WTC11 (cell line): ENCODE measurements around the gene LMO1. TPM values are rescaled to one million over a fixed set of nuclear protein-coding genes. Genes with fewer than 3 reads are reported as not detected.

ENCODE experiments used
- ATAC-seq: fragments of 200-7000 bp; cut with Tn5 transposase; 2 replicates; pipeline ENCODE4 v1.10.0; 2021; ENCODE audit warnings: mild to moderate bottlenecking, moderate library complexity
- CTCF ChIA-PET: fragments of 300-600 bp; sonication (Branson Sonifier 250); formaldehyde crosslinking; loops from one replicate; lab custom pipeline; 2021; ENCODE audit warnings: antibody characterized with exemption; lab: Charles Lee
- POLR2A ChIA-PET: fragments of 350-600 bp; sonication (Branson Sonifier 250); formaldehyde crosslinking; loops from one replicate; lab custom pipeline; 2021; ENCODE audit warnings: antibody characterized with exemption; lab: Charles Lee
- DNase-seq: peaks from one replicate; pipeline ENCODE4 v3.0.0; 2021; ENCODE audit warnings: low spot score
- H3K27ac Mint-ChIP-seq: 2 replicates; pipeline ENCODE4 v1.8.0; 2021; ENCODE audit warnings: mixed read lengths
- H3K27me3 Mint-ChIP-seq: 2 replicates; pipeline ENCODE4 v1.8.0; 2021; ENCODE audit warnings: low read depth, mild to moderate bottlenecking, moderate library complexity, mixed read lengths
- H3K36me3 Mint-ChIP-seq: 2 replicates; pipeline ENCODE4 v1.8.0; 2021; ENCODE audit warnings: mixed read lengths
- H3K4me1 Mint-ChIP-seq: 2 replicates; pipeline ENCODE4 v1.8.0; 2022; ENCODE audit warnings: mixed read lengths
- H3K4me3 Mint-ChIP-seq: 2 replicates; pipeline ENCODE4 v1.8.0; 2021; ENCODE audit warnings: mild to moderate bottlenecking, moderate library complexity, mixed read lengths
- H3K9me3 Mint-ChIP-seq: 2 replicates; pipeline ENCODE4 v1.8.0; 2021; ENCODE audit warnings: mixed read lengths
- CTCF ChIP-seq: fragments of 200-600 bp; IDR thresholded peaks from 2 replicates; pipeline ENCODE4 v1.8.0; 2022; ENCODE audit warnings: antibody characterized with exemption
- E2F5 ChIP-seq: sonication (generic); formaldehyde crosslinking; IDR thresholded peaks from 2 replicates; pipeline ENCODE4 v1.8.1; 2022; ENCODE audit warnings: mild to moderate bottlenecking, moderate library complexity, missing genetic modification reagents
- ETV6 ChIP-seq: sonication (generic); formaldehyde crosslinking; IDR thresholded peaks from 2 replicates; pipeline ENCODE4 v1.8.1; 2022; ENCODE audit warnings: mild to moderate bottlenecking, missing genetic modification reagents
- FOXP1 ChIP-seq: sonication (generic); formaldehyde crosslinking; IDR thresholded peaks from 2 replicates; pipeline ENCODE4 v1.8.0; 2022; ENCODE audit warnings: missing genetic modification reagents, mild to moderate bottlenecking, moderate library complexity, borderline replicate concordance
- HMGXB4 ChIP-seq: sonication (generic); formaldehyde crosslinking; IDR thresholded peaks from 2 replicates; pipeline ENCODE4 v1.8.1; 2023; ENCODE audit warnings: mild to moderate bottlenecking, moderate library complexity, missing genetic modification reagents
- JUN ChIP-seq: sonication (generic); formaldehyde crosslinking; IDR thresholded peaks from 2 replicates; pipeline ENCODE4 v1.8.0; 2023; ENCODE audit warnings: mild to moderate bottlenecking, missing genetic modification reagents
- NFYB ChIP-seq: sonication (generic); formaldehyde crosslinking; conservative IDR thresholded peaks from 2 replicates; pipeline ENCODE4 v1.8.0; 2022; ENCODE audit warnings: low read depth, missing genetic modification reagents
- RELA ChIP-seq: sonication (generic); formaldehyde crosslinking; IDR thresholded peaks from 2 replicates; pipeline ENCODE4 v1.8.1; 2022; ENCODE audit warnings: missing genetic modification reagents, mild to moderate bottlenecking, borderline replicate concordance
- SP1 ChIP-seq: sonication (generic); formaldehyde crosslinking; conservative IDR thresholded peaks from 2 replicates; pipeline ENCODE4 v1.8.1; 2022; ENCODE audit warnings: missing genetic modification reagents
- STAT6 ChIP-seq: sonication (generic); formaldehyde crosslinking; conservative IDR thresholded peaks from 2 replicates; pipeline ENCODE4 v1.8.1; 2023; ENCODE audit warnings: mild to moderate bottlenecking, low read depth, missing genetic modification reagents, moderate library complexity
- USF2 ChIP-seq: sonication (generic); formaldehyde crosslinking; IDR thresholded peaks from 2 replicates; pipeline ENCODE4 v1.8.1; 2023; ENCODE audit warnings: mild to moderate bottlenecking, missing genetic modification reagents, moderate library complexity
- ZBTB43 ChIP-seq: sonication (generic); formaldehyde crosslinking; IDR thresholded peaks from 2 replicates; pipeline ENCODE4 v1.8.1; 2023; ENCODE audit warnings: mild to moderate bottlenecking, missing genetic modification reagents
- ZNF121 ChIP-seq: sonication (generic); formaldehyde crosslinking; IDR thresholded peaks from 2 replicates; pipeline ENCODE4 v1.8.0; 2023; ENCODE audit warnings: missing genetic modification reagents
- ZNF396 ChIP-seq: fragments of 250-450 bp; sonication (Bioruptor Pico); IDR thresholded peaks from 2 replicates; pipeline ENCODE4 v1.8.0; 2021; ENCODE audit warnings: mild to moderate bottlenecking, moderate library complexity, borderline replicate concordance
- ZNF532 ChIP-seq: fragments of 250-450 bp; sonication (Bioruptor Pico); IDR thresholded peaks from 2 replicates; pipeline ENCODE4 v1.9.0; 2021; ENCODE audit warnings: mild to moderate bottlenecking, borderline replicate concordance
- ZNF671 ChIP-seq: fragments of 250-450 bp; sonication (Bioruptor Pico); IDR thresholded peaks from 2 replicates; pipeline ENCODE4 v1.8.0; 2021; ENCODE audit warnings: mild to moderate bottlenecking
- total RNA-seq: library from RNA; stranded (reverse); gene quantifications from 3 replicates; pipeline ENCODE4 v1.2.3, GENCODE V29; 2021

The LMO1 gene
- total RNA-seq, 1 experiment from 2014 or later, result 0.44 TPM

GRCh38 chr11:8190431-8190830, 73.2 kb downstream of the LMO1 start:
- H3K4me1 Mint-ChIP-seq, result no peaks in the 10 kb centered on the region
- POLR2A ChIA-PET, result no interaction called here
- TF ChIP-seq ZNF121 (CRISPR knock-in tag) (no peak), RELA (CRISPR knock-in tag) (no peak), ZNF532 (CRISPR knock-in tag) (no peak), CTCF (no peak), SP1 (CRISPR knock-in tag) (no peak), USF2 (CRISPR knock-in tag) (no peak), ZBTB43 (CRISPR knock-in tag) (no peak), ZNF396 (no peak), FOXP1 (CRISPR knock-in tag) (no peak), NFYB (CRISPR knock-in tag) (no peak), ZNF671 (CRISPR knock-in tag) (no peak), HMGXB4 (CRISPR knock-in tag) (no peak), JUN (CRISPR knock-in tag) (no peak), ETV6 (no peak), STAT6 (CRISPR knock-in tag) (no peak), E2F5 (no peak)
- TF ChIP-seq, all 79 proteins: peak for 0
- no peak overlapping the region for H3K27ac Mint-ChIP-seq
- no peak overlapping the region for H3K4me3 Mint-ChIP-seq
- peaks cover 11% of the 10 kb centered on the region for H3K27me3 Mint-ChIP-seq
- no peak for DNase-seq
- CTCF ChIA-PET, result interaction anchor here (0.6 to 1.3 kb wide), 6 partner anchors 10 to 394 kb away, joined by 3 to 5 read pairs (median 4); partner anchors contain the start of gene LMO1
- H3K9me3 Mint-ChIP-seq, result no peaks in the 10 kb centered on the region
- no peak for ATAC-seq
- H3K36me3 Mint-ChIP-seq, result no peaks in the 10 kb centered on the region
